SK-N-SH (cell line): Measurements from ENCODE around the gene C11orf97.

ENCODE experiments used
- CTCF ChIP-seq: fragments of 200-600 bp; sonication (generic); IDR thresholded peaks from 2 replicates; pipeline ENCODE4 v1.6.1; 2017; ENCODE audit warnings: antibody characterized with exemption, mild to moderate bottlenecking, moderate library complexity
- NRF1 ChIP-seq: IDR thresholded peaks from 2 replicates; pipeline ENCODE4 v1.6.1; 2012; ENCODE audit warnings: low read depth, mild to moderate bottlenecking, low read length
- PBX3 ChIP-seq: IDR thresholded peaks from 2 replicates; pipeline ENCODE4; 2012
- POLR2AphosphoS5 ChIP-seq: IDR thresholded peaks from 2 replicates; pipeline ENCODE4 v1.6.1; 2012; ENCODE audit warnings: low read depth, low read length
- RAD21 ChIP-seq: IDR thresholded peaks from 2 replicates; pipeline ENCODE4 v1.6.1; 2012; ENCODE audit warnings: mild to moderate bottlenecking, low read length
- SIN3A ChIP-seq: IDR thresholded peaks from 2 replicates; pipeline ENCODE4 v1.6.1; 2012; ENCODE audit warnings: low read depth, mild to moderate bottlenecking, low read length, moderate library complexity, borderline replicate concordance
- TCF12 ChIP-seq: IDR thresholded peaks from 2 replicates; pipeline ENCODE4 v1.4.0; 2012
- USF2 ChIP-seq: fragments of 150-350 bp; IDR thresholded peaks from 2 replicates; pipeline ENCODE4 v1.6.1; 2017; ENCODE audit warnings: antibody characterized with exemption, low read length, low read depth, borderline replicate concordance
- ZBTB33 ChIP-seq: IDR thresholded peaks from 2 replicates; pipeline ENCODE4 v1.4.0; 2012; ENCODE audit warnings: low read depth, borderline replicate concordance

GRCh38 chr11:94557992-94558391, 45.7 kb downstream of the C11orf97 start:
- TF ChIP-seq CTCF: no peak
- TF ChIP-seq POLR2AphosphoS5: no peak
- TF ChIP-seq PBX3: no peak; the same call in 1 of the 2 replicates
- TF ChIP-seq USF2: no peak
- TF ChIP-seq NRF1: no peak
- TF ChIP-seq SIN3A: no peak
- TF ChIP-seq RAD21: no peak
- no peak for TF ChIP-seq TCF12
- TF ChIP-seq ZBTB33: no peak
